MM.1S (cell line): ENCODE measurements around the gene PUSL1.

ENCODE experiments used
- CTCF ChIP-seq: fragments of 300-600 bp; sonication (generic); IDR thresholded peaks from 2 replicates; pipeline ENCODE4 v1.5.1; 2016; ENCODE audit warnings: antibody characterized with exemption, low read length, mixed read lengths
- EZH2 ChIP-seq: fragments of 300-600 bp; sonication (generic); optimal IDR thresholded peaks from 2 replicates; pipeline ENCODE3; 2017; ENCODE audit warnings: low read depth, mild to moderate bottlenecking, antibody characterized with exemption, low read length, mixed read lengths

GRCh38 chr1:1332031-1332755 lies 23.8 kb downstream of the PUSL1 start:
- TF ChIP-seq CTCF (no peak), EZH2 (no peak)
